AG09309 (cell line): ENCODE measurements around the gene GP5.

Source experiments
- DNase-seq: peaks from one replicate; pipeline ENCODE4 v3.0.0-alpha.2; 2010; ENCODE audit warnings: low read depth
- H3K4me3 ChIP-seq: 2 replicates; pipeline ENCODE4 v1.5.1; 2011; ENCODE audit warnings: mild to moderate bottlenecking, low read depth, low read length, moderate library complexity; ENCODE audit not compliant: control insufficient read depth
- CTCF ChIP-seq: IDR thresholded peaks from 2 replicates; pipeline ENCODE4 v1.5.1; 2011; ENCODE audit warnings: mild to moderate bottlenecking, low read depth, low read length, inconsistent platforms; ENCODE audit not compliant: insufficient read depth, control insufficient read depth; ENCODE audit errors: missing control alignments

GP5 gene

GRCh38 chr3:194440756-194441155, 41.7 kb upstream of the GP5 start:
- no peak for TF ChIP-seq CTCF
- DNase-seq, result no peak
- H3K4me3 ChIP-seq, result no peak overlapping the region

- TF ChIP-seq CTCF, result no peak
- no peak for DNase-seq
Measured at GRCh38 chr3:194439881-194440550, 41.0 kb upstream of the GP5 start.

GRCh38 chr3:194434503-194434902, 35.4 kb upstream of the GP5 start:
- DNase-seq, result no peak
- no peak for TF ChIP-seq CTCF
- H3K4me3 ChIP-seq, result no peak overlapping the region

More at GRCh38 chr3:194439881-194440550, 41.0 kb upstream of the GP5 start:
- no peak overlapping the region for H3K4me3 ChIP-seq

GRCh38 chr3:194431554-194431953, 32.5 kb upstream of the GP5 start:
- TF ChIP-seq CTCF, result no peak
- DNase-seq, result no peak
- no peak overlapping the region for H3K4me3 ChIP-seq

- no peak for TF ChIP-seq CTCF
- no peak overlapping the region for H3K4me3 ChIP-seq
- DNase-seq, result no peak
Measured at GRCh38 chr3:194425399-194425798, 26.3 kb upstream of the GP5 start.

- TF ChIP-seq CTCF, result no peak
- no peak for DNase-seq
- H3K4me3 ChIP-seq, result no peak overlapping the region
Measured at GRCh38 chr3:194424953-194425352, 25.9 kb upstream of the GP5 start.
